ENCODE measurements around the gene PIP5K1C.

DNA sequence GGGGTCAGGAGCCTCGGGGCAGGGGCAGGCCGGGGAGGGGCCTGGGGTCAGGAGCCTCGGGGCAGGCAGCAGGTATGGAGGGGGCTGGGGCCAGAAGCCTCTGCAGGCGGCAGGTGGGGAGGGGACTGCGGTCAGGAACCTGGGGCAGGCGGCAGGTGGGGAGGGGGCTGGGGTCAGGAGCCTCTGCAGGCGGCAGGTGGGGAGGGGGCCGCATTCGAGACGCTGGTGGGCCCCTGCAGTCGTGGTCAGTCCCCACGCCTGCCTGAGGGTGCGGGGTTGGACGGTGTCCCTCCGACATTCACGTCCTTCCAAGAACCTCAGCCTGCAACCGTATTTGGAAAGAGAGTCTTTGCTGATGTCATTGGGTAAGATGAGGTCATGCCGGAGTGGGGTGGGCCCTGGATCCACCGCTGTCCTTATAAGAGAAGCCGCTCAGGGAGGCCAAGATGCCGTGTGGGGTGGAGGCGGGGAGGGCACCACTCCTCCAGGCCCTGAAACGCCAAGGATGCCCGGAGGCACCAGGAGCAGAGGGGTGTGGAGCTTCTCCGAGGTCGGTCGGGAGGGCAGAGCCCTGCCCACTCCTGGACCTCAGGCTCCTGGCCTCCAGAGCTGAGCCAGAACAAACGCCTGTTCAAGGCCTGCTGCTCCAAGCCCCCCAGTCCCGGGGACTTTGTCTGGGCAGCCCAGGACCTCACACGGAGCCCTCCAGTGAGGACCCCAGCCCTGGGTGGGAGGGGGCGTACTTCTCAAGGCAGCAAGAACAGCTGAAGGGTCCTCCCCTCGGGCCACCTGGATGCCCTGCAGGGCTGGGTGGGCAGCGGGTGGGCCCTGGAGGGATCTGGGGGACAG lies 30.1 kb downstream of the PIP5K1C start:
- TF ChIP-seq TAF1 (IDR thresholded peaks at IDR 0.05; ENCODE audit: borderline replicate concordance, insufficient read depth, low read length) (no peak), POLR2AphosphoS5 (IDR thresholded peaks at IDR 0.05; ENCODE audit: low read depth, low read length) (no peak), SIN3A (IDR thresholded peaks at IDR 0.05; ENCODE audit: borderline replicate concordance, insufficient read depth, low read length) (no peak)

Measured in PFSK-1 (cell line).